ENCODE data around the gene LHCGR. TPM values are rescaled to one million over a fixed set of nuclear protein-coding genes. Genes with fewer than 3 reads are reported as not detected.
A peak's percentile ranks its signal among the peaks of the same experiment; 100 is the strongest.

Gene LHCGR
- 0.22 TPM in 1 of 2 replicates, not detected in the other for total RNA-seq (2014; rRNA removed; shearing (Covaris generic))

- peak; percentile 76 for DNase-seq
- no peaks in the 10 kb centered on the region for H3K36me3 ChIP-seq (replicated peaks; ENCODE audit: control insufficient read depth, insufficient read depth, low read length)
- peak within 1 kb of the TSS; percentile 48 for H3K4me3 ChIP-seq (ENCODE audit: insufficient read depth, low read depth, low read length)
These were observed at the start of gene LHCGR for GRCh38 chr2:48755473-48755872. LHCGR (minus strand) TSS chr2:48755724; CDS start chr2:48755671, 53 bp downstream.

DNA sequence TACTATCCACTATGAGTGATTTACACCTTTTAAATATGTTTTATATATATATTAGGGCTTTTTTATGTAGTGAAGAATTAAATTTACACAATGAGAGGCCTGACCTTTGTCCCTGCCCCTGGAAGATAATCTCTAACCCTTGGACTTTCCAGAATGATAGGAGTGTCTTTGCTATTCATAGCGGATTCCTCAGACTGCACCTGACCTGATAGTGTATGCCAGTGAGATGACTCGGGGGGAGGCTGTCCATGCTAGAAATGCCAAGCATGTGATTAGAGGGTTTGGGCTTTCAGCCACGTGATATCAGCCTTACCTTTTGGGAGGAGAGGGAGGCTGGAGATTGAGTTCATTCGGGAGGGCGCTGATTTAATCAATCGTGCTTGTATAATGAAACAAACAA lies 44.1 kb upstream of the LHCGR start:
- DNase-seq: no peak
- H3K4me3 ChIP-seq (ENCODE audit: insufficient read depth, low read depth, low read length): no peak overlapping the region
- H3K27me3 ChIP-seq (ENCODE audit: control insufficient read depth, insufficient read depth, low read length): no peaks in the 10 kb centered on the region
- no peaks in the 10 kb centered on the region for H3K36me3 ChIP-seq (replicated peaks; ENCODE audit: control insufficient read depth, insufficient read depth, low read length)

More at GRCh38 chr2:48755473-48755872, at the start of gene LHCGR:
- H3K27me3 ChIP-seq (ENCODE audit: control insufficient read depth, insufficient read depth, low read length): peaks cover 15% of the 10 kb centered on the region

- no peak overlapping the region for H3K4me3 ChIP-seq (ENCODE audit: insufficient read depth, low read depth, low read length)
- H3K36me3 ChIP-seq (replicated peaks; ENCODE audit: control insufficient read depth, insufficient read depth, low read length): no peaks in the 10 kb centered on the region
- no peaks in the 10 kb centered on the region for H3K27me3 ChIP-seq (ENCODE audit: control insufficient read depth, insufficient read depth, low read length)
- DNase-seq: no peak
These were observed 39.5 kb upstream of the LHCGR start for GRCh38 chr2:48795065-48795464.

DNA sequence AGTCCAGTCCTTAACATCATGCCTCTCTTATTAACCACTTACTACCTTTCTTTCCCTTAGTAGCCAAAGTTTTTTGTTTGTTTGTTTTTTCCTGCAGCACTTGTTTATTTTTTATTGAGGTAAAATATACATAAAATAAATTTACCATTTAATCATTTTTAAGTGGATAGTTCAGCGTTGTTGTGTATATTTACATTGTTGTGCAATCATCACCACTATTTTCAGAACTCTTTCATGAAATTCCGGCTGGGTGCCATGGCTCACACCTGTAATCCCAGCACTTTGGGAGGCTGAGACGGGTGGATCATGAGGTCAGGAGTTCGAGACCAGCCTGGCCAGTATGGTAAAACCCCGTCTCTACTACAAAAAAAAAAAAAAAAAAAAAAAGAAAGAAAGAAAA lies 38.1 kb upstream of the LHCGR start:
- Histone ChIP-seq H3K27me3 (ENCODE audit: control insufficient read depth, insufficient read depth, low read length) (no peaks in the 10 kb centered on the region), H3K36me3 (replicated peaks; ENCODE audit: control insufficient read depth, insufficient read depth, low read length) (no peaks in the 10 kb centered on the region), H3K4me3 (ENCODE audit: insufficient read depth, low read depth, low read length) (no peak overlapping the region)
- no peak for DNase-seq

- Histone ChIP-seq H3K27me3 (ENCODE audit: control insufficient read depth, insufficient read depth, low read length) (no peaks in the 10 kb centered on the region), H3K36me3 (replicated peaks; ENCODE audit: control insufficient read depth, insufficient read depth, low read length) (no peaks in the 10 kb centered on the region), H3K4me3 (ENCODE audit: insufficient read depth, low read depth, low read length) (no peak overlapping the region)
- no peak for DNase-seq
These were observed 36.5 kb upstream of the LHCGR start for GRCh38 chr2:48792030-48792429.

GRCh38 chr2:48790407-48791170 lies 35.1 kb upstream of the LHCGR start:
- no peak overlapping the region for H3K4me3 ChIP-seq (ENCODE audit: insufficient read depth, low read depth, low read length)
- H3K27me3 ChIP-seq (ENCODE audit: control insufficient read depth, insufficient read depth, low read length): no peaks in the 10 kb centered on the region
- DNase-seq: no peak
- H3K36me3 ChIP-seq (replicated peaks; ENCODE audit: control insufficient read depth, insufficient read depth, low read length): no peaks in the 10 kb centered on the region

GRCh38 chr2:48787580-48787979 lies 32.1 kb upstream of the LHCGR start:
- no peak for DNase-seq
- Histone ChIP-seq H3K4me3 (ENCODE audit: insufficient read depth, low read depth, low read length) (no peak overlapping the region), H3K36me3 (replicated peaks; ENCODE audit: control insufficient read depth, insufficient read depth, low read length) (no peaks in the 10 kb centered on the region), H3K27me3 (ENCODE audit: control insufficient read depth, insufficient read depth, low read length) (no peaks in the 10 kb centered on the region)

DNA sequence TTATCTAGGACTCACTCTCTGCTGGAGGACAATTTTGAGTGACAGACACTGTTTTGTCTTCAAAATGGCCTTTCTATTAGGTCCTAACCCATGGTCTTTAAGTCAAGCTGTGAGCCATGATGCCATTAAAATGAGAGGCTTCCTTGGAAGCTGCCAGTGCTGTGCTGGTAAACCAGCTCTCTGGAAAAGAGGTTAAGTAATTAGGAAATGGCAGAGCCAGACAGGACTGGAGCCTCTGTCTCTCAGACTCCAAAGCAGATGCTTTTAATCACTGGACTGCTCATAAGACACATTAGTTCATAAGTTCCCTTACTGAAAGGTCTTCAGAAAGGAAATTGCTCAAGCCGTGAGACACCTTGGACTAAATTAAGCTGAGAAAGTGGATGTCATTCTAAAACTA lies 25.8 kb upstream of the LHCGR start:
- Histone ChIP-seq H3K36me3 (replicated peaks; ENCODE audit: control insufficient read depth, insufficient read depth, low read length) (no peaks in the 10 kb centered on the region), H3K27me3 (ENCODE audit: control insufficient read depth, insufficient read depth, low read length) (no peaks in the 10 kb centered on the region), H3K4me3 (ENCODE audit: insufficient read depth, low read depth, low read length) (no peak overlapping the region)
- no peak for DNase-seq

DNA sequence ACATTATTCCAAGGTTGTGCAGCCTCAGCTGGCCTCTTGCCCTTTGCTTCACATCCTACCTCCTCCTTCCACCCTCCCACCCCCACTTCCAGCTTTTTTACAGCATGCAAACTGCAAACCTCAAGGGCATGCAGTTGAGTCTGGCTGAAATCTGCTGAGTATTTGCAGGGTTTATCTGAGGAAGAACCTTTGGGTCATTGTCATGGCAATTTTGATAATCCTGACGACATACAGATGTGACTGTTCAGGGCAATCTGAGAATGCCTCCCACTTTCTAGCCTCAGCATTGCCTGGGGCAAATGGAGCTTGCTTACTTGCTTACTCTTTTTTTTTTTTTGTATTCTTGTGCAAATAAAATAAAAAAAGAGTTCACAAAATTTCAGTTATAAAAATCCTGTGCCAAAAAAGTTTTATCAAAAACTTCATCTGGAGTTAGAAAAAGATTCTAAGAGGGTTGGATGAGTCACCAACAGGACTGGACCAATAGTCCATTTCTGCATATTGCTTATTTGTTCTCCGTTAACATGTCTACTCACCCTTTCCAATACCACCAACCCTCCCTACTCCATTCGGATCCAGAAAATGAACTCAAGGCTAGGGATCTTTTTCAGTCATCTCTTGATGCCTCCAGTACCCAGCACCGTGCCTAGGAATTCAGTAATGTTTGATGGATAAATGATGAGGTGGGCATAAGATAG lies 23.6 kb upstream of the LHCGR start:
- no peak for DNase-seq
- no peaks in the 10 kb centered on the region for H3K36me3 ChIP-seq (replicated peaks; ENCODE audit: control insufficient read depth, insufficient read depth, low read length)
- H3K4me3 ChIP-seq (ENCODE audit: insufficient read depth, low read depth, low read length): no peak overlapping the region
- H3K27me3 ChIP-seq (ENCODE audit: control insufficient read depth, insufficient read depth, low read length): no peaks in the 10 kb centered on the region

- H3K36me3 ChIP-seq (replicated peaks; ENCODE audit: control insufficient read depth, insufficient read depth, low read length): no peaks in the 10 kb centered on the region
These were observed 18.7 kb upstream of the LHCGR start for GRCh38 chr2:48774251-48774650.

DNA sequence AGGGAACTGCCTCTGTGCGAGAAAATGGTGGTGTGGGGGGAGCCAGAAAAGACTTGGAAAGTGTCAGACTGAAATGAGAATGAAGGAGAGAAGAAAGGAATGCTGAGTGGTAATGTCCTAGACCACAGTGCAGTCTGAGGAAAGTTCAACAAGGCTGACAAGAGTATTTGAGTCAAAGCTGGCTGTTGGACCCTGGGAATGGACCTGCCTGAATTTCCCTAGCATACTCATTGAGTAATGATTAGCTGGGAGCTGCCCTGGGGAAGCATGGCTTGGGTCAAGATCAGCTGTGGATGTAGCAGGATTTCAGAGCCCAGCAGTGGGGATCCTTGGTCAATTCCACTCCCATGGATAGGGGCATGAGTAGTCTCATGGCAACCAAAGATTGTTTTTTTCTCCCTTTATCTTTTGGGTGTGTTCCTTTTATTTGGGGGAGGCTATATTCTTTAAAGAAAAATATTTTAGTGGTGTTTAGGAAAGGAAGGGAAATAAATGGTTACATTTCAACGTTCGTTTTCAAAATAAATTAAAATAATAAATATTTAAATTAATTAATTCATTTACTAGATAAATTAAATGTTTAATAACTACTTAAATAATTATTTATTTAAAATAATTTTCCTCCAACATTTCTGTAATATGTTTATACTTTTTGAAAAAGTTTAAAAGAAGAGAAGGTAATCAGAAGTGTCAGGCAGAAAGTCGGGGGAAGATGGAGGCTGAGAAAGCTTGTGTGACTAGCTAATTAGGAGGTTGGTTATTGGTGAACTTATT lies 15.9 kb upstream of the LHCGR start:
- Histone ChIP-seq H3K27me3 (ENCODE audit: control insufficient read depth, insufficient read depth, low read length) (no peaks in the 10 kb centered on the region), H3K36me3 (replicated peaks; ENCODE audit: control insufficient read depth, insufficient read depth, low read length) (no peaks in the 10 kb centered on the region), H3K4me3 (ENCODE audit: insufficient read depth, low read depth, low read length) (no peak overlapping the region)
- DNase-seq: no peak

More at GRCh38 chr2:48774251-48774650, 18.7 kb upstream of the LHCGR start:
- no peak for DNase-seq
- Histone ChIP-seq H3K4me3 (ENCODE audit: insufficient read depth, low read depth, low read length) (no peak overlapping the region), H3K27me3 (ENCODE audit: control insufficient read depth, insufficient read depth, low read length) (no peaks in the 10 kb centered on the region)

- H3K36me3 ChIP-seq (replicated peaks; ENCODE audit: control insufficient read depth, insufficient read depth, low read length): no peaks in the 10 kb centered on the region
- H3K27me3 ChIP-seq (ENCODE audit: control insufficient read depth, insufficient read depth, low read length): no peaks in the 10 kb centered on the region
- H3K4me3 ChIP-seq (ENCODE audit: insufficient read depth, low read depth, low read length): no peak overlapping the region
- DNase-seq: no peak
These were observed 14.7 kb upstream of the LHCGR start for GRCh38 chr2:48770181-48770580.

- DNase-seq: no peak
- no peak overlapping the region for H3K4me3 ChIP-seq (ENCODE audit: insufficient read depth, low read depth, low read length)
- H3K27me3 ChIP-seq (ENCODE audit: control insufficient read depth, insufficient read depth, low read length): no peaks in the 10 kb centered on the region
- no peaks in the 10 kb centered on the region for H3K36me3 ChIP-seq (replicated peaks; ENCODE audit: control insufficient read depth, insufficient read depth, low read length)
These were observed 13.1 kb upstream of the LHCGR start for GRCh38 chr2:48768669-48769068.

DNA sequence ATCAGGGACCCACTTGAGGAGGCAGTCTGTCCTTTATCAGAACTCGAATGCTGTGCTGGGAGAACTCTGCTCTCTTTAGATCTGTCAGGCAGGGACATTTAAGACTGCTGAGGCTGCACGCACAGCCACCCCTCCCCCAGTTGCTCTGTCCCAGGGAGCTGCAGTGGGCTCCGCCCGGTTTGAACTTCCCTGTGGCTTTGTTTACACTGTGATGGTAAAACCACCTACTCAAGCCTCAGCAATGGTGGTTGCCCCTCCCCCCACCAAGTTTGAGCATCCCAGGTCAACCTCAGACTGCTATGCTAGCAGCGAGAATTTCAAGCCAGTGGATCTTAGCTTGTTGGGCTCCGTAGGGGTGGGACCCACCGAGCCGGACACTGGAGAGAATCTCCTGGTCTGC lies 11.8 kb upstream of the LHCGR start:
- Histone ChIP-seq H3K36me3 (replicated peaks; ENCODE audit: control insufficient read depth, insufficient read depth, low read length) (no peaks in the 10 kb centered on the region), H3K27me3 (ENCODE audit: control insufficient read depth, insufficient read depth, low read length) (no peaks in the 10 kb centered on the region), H3K4me3 (ENCODE audit: insufficient read depth, low read depth, low read length) (no peak overlapping the region)
- DNase-seq: no peak

DNA sequence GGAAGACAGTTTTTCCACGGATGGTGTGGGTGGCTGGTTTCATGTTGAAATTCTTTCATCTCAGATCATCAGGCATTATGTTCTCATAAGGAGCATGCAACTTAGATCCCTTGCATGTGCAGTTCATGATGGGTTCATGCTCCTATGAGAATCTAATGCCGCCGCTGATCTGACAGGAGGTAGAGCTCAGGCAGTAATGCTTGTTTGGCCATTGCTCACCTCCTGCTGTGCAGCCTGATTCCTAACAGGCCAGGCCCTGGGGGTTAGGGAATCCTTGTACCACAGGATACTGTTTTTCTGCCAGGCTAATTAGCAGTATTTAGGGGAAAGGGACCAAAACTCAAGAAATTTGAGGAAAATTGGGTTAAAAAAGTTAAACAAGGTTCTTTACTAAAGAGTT lies 5.3 kb upstream of the LHCGR start:
- DNase-seq: no peak
- peaks cover 4% of the 10 kb centered on the region for H3K27me3 ChIP-seq (ENCODE audit: control insufficient read depth, insufficient read depth, low read length)
- H3K4me3 ChIP-seq (ENCODE audit: insufficient read depth, low read depth, low read length): no peak overlapping the region
- H3K36me3 ChIP-seq (replicated peaks; ENCODE audit: control insufficient read depth, insufficient read depth, low read length): no peaks in the 10 kb centered on the region
